ENCODE measurements around the gene AGBL1.

AGBL1 gene

GRCh38 chr15:86157606-86158293 is 78.1 kb downstream of the AGBL1 start:
- Histone ChIP-seq H3F3A (ENCODE audit: insufficient read depth) (no peaks in the 10 kb centered on the region), H3K79me2 (ENCODE audit: insufficient read depth, low read length) (no peaks in the 10 kb centered on the region), H3K9ac (ENCODE audit: low read length) (no peak overlapping the region), H4K20me1 (ENCODE audit: low read depth, low read length) (no peaks in the 10 kb centered on the region), H3K9me3 (ENCODE audit: insufficient read depth, low read length) (no peaks in the 10 kb centered on the region), H3K9me2 (replicated peaks; ENCODE audit: insufficient read depth, low read length) (no peaks in the 10 kb centered on the region), H2AFZ (ENCODE audit: low read depth, low read length, severe bottlenecking) (no peak overlapping the region), H3K36me3 (ENCODE audit: low read length) (no peaks in the 10 kb centered on the region), H3K27me3 (ENCODE audit: low read length) (no peaks in the 10 kb centered on the region), H3K4me2 (ENCODE audit: low read depth, low read length, poor library complexity, severe bottlenecking) (no peak overlapping the region), H3K27ac (ENCODE audit: low read depth, low read length) (no peak overlapping the region), H3K4me3 (ENCODE audit: insufficient read depth, low read length, poor library complexity, severe bottlenecking) (no peak overlapping the region)
- TF ChIP-seq EZH2phosphoT487 (conservative IDR thresholded peaks at IDR 0.05; ENCODE audit: low read length) (no peak), CTCF (IDR thresholded peaks at IDR 0.05; ENCODE audit: insufficient read depth, low read length, poor library complexity, severe bottlenecking) (no peak)

GRCh38 chr15:86159468-86159867 is 79.8 kb downstream of the AGBL1 start:
- Histone ChIP-seq H3K79me2 (ENCODE audit: insufficient read depth, low read length) (no peaks in the 10 kb centered on the region), H3K9ac (ENCODE audit: low read length) (no peak overlapping the region), H3K27me3 (ENCODE audit: low read length) (no peaks in the 10 kb centered on the region), H3K4me2 (ENCODE audit: low read depth, low read length, poor library complexity, severe bottlenecking) (no peak overlapping the region), H3K36me3 (ENCODE audit: low read length) (no peaks in the 10 kb centered on the region), H3K4me3 (ENCODE audit: insufficient read depth, low read length, poor library complexity, severe bottlenecking) (no peak overlapping the region), H3K9me3 (ENCODE audit: insufficient read depth, low read length) (no peaks in the 10 kb centered on the region), H4K20me1 (ENCODE audit: low read depth, low read length) (no peaks in the 10 kb centered on the region), H2AFZ (ENCODE audit: low read depth, low read length, severe bottlenecking) (no peak overlapping the region), H3K9me2 (replicated peaks; ENCODE audit: insufficient read depth, low read length) (no peaks in the 10 kb centered on the region), H3F3A (ENCODE audit: insufficient read depth) (no peaks in the 10 kb centered on the region), H3K27ac (ENCODE audit: low read depth, low read length) (no peak overlapping the region)
- TF ChIP-seq CTCF (IDR thresholded peaks at IDR 0.05; ENCODE audit: insufficient read depth, low read length, poor library complexity, severe bottlenecking) (no peak), EZH2phosphoT487 (conservative IDR thresholded peaks at IDR 0.05; ENCODE audit: low read length) (no peak)

DNA sequence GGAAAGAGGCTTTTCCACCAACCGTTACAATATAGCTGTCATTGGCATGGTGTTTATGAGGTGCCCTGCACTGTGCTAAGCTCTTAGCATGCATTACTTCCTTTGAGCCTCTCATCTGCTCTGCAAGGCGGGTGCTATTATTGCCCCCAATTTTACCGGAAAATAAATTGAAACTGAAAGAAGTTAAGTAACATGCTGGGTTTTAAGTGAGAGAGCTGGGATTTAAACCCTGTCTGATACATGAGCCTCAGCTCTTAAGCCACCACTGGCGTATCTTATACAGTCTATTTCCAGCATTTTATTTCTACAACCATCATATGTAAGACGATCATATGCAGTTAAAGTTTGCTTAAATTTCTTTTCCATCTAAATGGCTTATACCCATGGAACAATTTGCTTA is 81.6 kb downstream of the AGBL1 start:
- Histone ChIP-seq H3K9ac (ENCODE audit: low read length) (no peak overlapping the region), H3K9me2 (replicated peaks; ENCODE audit: insufficient read depth, low read length) (no peaks in the 10 kb centered on the region), H3K79me2 (ENCODE audit: insufficient read depth, low read length) (no peaks in the 10 kb centered on the region), H3K27ac (ENCODE audit: low read depth, low read length) (no peak overlapping the region), H3K27me3 (ENCODE audit: low read length) (no peaks in the 10 kb centered on the region), H3K4me3 (ENCODE audit: insufficient read depth, low read length, poor library complexity, severe bottlenecking) (no peak overlapping the region), H2AFZ (ENCODE audit: low read depth, low read length, severe bottlenecking) (no peak overlapping the region), H4K20me1 (ENCODE audit: low read depth, low read length) (no peaks in the 10 kb centered on the region), H3F3A (ENCODE audit: insufficient read depth) (no peaks in the 10 kb centered on the region), H3K9me3 (ENCODE audit: insufficient read depth, low read length) (no peaks in the 10 kb centered on the region), H3K4me2 (ENCODE audit: low read depth, low read length, poor library complexity, severe bottlenecking) (no peak overlapping the region), H3K36me3 (ENCODE audit: low read length) (no peaks in the 10 kb centered on the region)
- TF ChIP-seq CTCF (IDR thresholded peaks at IDR 0.05; ENCODE audit: insufficient read depth, low read length, poor library complexity, severe bottlenecking): no peak
- TF ChIP-seq EZH2phosphoT487 (conservative IDR thresholded peaks at IDR 0.05; ENCODE audit: low read length): no peak

All from SU-DHL-6 (cell line).